ENCODE results near the gene KCNK1. TPM values are rescaled to one million over a fixed set of nuclear protein-coding genes. Genes with fewer than 3 reads are reported as not detected.

Gene KCNK1
- 2.2 TPM for total RNA-seq

DNA sequence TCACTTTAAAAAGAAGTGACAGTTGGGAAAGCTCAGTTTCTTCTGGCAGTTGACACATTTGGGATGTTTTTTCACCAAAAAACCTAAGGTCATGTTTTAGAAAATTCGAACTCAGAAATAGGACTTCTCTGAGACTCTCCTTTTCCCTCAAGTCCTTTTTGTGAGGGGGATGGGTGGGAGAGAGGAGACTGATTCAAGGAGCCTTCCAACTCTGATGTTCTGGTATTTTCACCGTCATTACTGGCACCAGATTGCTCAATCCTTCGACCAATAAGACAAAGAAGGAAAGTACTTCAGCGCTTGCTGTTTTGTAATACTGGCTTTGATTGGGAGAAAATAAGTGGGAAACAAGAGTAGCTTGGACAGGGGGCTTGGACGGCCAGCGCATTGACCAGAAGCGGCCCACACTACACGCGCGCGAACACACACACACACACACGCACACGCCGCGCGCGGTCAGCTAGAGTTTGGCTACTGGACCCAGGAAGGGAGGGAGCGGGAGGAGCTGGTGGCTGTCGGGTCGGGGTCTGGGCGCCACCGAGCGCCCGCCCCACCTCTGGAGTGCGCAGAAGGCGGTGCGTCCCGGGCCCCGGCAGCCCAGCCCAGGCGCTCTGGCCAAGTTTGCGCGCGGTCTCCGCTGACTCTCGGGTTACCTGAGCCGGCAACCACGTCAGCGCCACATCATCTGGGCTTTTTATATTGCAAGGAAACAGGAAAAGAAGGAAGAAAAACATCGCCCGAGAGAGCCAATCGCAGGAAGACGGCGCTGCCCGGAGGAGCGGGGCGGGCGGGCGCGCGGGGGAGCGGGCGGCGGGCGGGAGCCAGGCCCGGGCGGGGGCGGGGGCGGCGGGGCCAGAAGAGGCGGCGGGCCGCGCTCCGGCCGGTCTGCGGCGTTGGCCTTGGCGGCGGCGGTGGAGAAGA lies at the start of gene KCNK1:
Gene KCNK1 (plus strand): TSS at position 855 of the 921 bp plus-strand sequence. CDS start 66 bp downstream, at position 921.

Small RNA genes within 50 kb of the gene (small RNA-seq; reads per million reads assigned to genes)
- not detected for gene MIR4427 (ENCODE audit: low replicate concordance)
